Suprapubic skin (tissue), 4 donors: Measurements from ENCODE around the gene TBXAS1. TPM values are rescaled to one million over a fixed set of nuclear protein-coding genes. Genes with fewer than 3 reads are reported as not detected.

Experiments
- DNase-seq, 2 donors: peaks; one replicate each; pipeline ENCODE4 v3.0.0-alpha.2; 2019; ENCODE audit warnings: low spot score in 2 of 2
- H3K27ac ChIP-seq: fragments of 200-600 bp; sonication (generic); one replicate; pipeline ENCODE4 v1.5.1; 2019
- H3K27me3 ChIP-seq: fragments of 200-600 bp; sonication (generic); one replicate; pipeline ENCODE4 v1.5.1; 2019
- H3K36me3 ChIP-seq: fragments of 200-600 bp; sonication (generic); one replicate; pipeline ENCODE4 v1.5.1; 2019
- H3K4me1 ChIP-seq: fragments of 200-600 bp; sonication (generic); one replicate; pipeline ENCODE4 v1.5.1; 2019
- H3K4me3 ChIP-seq: fragments of 200-600 bp; sonication (generic); one replicate; pipeline ENCODE4 v1.5.1; 2019; ENCODE audit warnings: mild to moderate bottlenecking
- H3K9me3 ChIP-seq: fragments of 200-600 bp; sonication (generic); one replicate; pipeline ENCODE4 v1.5.1; 2019
- EP300 ChIP-seq: sonication (generic); formaldehyde crosslinking; IDR thresholded peaks from one replicate; pipeline ENCODE4 v1.6.1; 2017; ENCODE audit warnings: antibody characterized with exemption
- POLR2A ChIP-seq, 2 donors: fragments of 450-650 bp; IDR thresholded peaks; one replicate each; pipeline ENCODE4 v1.6.1; 2017; ENCODE audit warnings: antibody characterized with exemption in 2 of 2, mild to moderate bottlenecking in 2 of 2, moderate library complexity in 2 of 2
- POLR2AphosphoS5 ChIP-seq, 3 donors: sonication (generic); formaldehyde crosslinking; IDR thresholded peaks; one replicate each; pipeline ENCODE4 v1.6.1; 2017; ENCODE audit warnings: antibody characterized with exemption in 3 of 3
- WGBS: methylation state at CpG from one replicate; pipeline ENCODE4 v1.1.5; 2018; 5-methylcytosine and 5-hydroxymethylcytosine counted together
- total RNA-seq, 4 donors: library from RNA; depleted of rRNA; stranded (reverse); fragments of >200 nt; gene quantifications; one replicate each; pipeline ENCODE4 v1.1.0, GENCODE V29; 2016
- TF ChIP-seq, protein P1 (sequence below), 2 donors: fragments of 200-600 bp in 1 of 2; fragments of 450-650 bp in 1 of 2; sonication (generic) in 1 of 2; IDR thresholded peaks; one replicate each; pipeline ENCODE4 v1.5.1; 2016 to 2019; ENCODE audit warnings: antibody characterized with exemption in 2 of 2, mild to moderate bottlenecking in 1 of 2, moderate library complexity in 1 of 2

Gene TBXAS1
- total RNA-seq, 4 donors from 2014 or later, result 1.4 to 2.4 (median 2.1) TPM

- H3K36me3 ChIP-seq, result no peaks in the 10 kb centered on the region
- H3K4me1 ChIP-seq, result no peaks in the 10 kb centered on the region
- no peak overlapping the region for H3K4me3 ChIP-seq
- no peak overlapping the region for H3K27ac ChIP-seq
- DNase-seq, result no peak
- WGBS, result 56% methylated on average over 6 of the region's 6 CpGs
- no peaks in the 10 kb centered on the region for H3K27me3 ChIP-seq
- H3K9me3 ChIP-seq, result no peaks in the 10 kb centered on the region
- TF ChIP-seq, protein P1, sequence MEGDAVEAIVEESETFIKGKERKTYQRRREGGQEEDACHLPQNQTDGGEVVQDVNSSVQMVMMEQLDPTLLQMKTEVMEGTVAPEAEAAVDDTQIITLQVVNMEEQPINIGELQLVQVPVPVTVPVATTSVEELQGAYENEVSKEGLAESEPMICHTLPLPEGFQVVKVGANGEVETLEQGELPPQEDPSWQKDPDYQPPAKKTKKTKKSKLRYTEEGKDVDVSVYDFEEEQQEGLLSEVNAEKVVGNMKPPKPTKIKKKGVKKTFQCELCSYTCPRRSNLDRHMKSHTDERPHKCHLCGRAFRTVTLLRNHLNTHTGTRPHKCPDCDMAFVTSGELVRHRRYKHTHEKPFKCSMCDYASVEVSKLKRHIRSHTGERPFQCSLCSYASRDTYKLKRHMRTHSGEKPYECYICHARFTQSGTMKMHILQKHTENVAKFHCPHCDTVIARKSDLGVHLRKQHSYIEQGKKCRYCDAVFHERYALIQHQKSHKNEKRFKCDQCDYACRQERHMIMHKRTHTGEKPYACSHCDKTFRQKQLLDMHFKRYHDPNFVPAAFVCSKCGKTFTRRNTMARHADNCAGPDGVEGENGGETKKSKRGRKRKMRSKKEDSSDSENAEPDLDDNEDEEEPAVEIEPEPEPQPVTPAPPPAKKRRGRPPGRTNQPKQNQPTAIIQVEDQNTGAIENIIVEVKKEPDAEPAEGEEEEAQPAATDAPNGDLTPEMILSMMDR (IDR thresholded peaks at IDR 0.05), result no peak
- no peak for TF ChIP-seq POLR2A (IDR thresholded peaks at IDR 0.05)
- TF ChIP-seq POLR2AphosphoS5 (IDR thresholded peaks at IDR 0.05), result no peak
- no peak for TF ChIP-seq EP300
These were observed 108.7 kb downstream of the TBXAS1 start for GRCh38 chr7:139937715-139938114.

GRCh38 chr7:139940866-139941265 lies 111.8 kb downstream of the TBXAS1 start:
- 66% methylated on average over 2 of the region's 2 CpGs for WGBS
- H3K36me3 ChIP-seq, result no peaks in the 10 kb centered on the region
- no peaks in the 10 kb centered on the region for H3K4me1 ChIP-seq
- no peak overlapping the region for H3K27ac ChIP-seq
- no peaks in the 10 kb centered on the region for H3K9me3 ChIP-seq
- TF ChIP-seq POLR2A (IDR thresholded peaks at IDR 0.05), result no peak
- TF ChIP-seq EP300, result no peak
- TF ChIP-seq, protein P1 (IDR thresholded peaks at IDR 0.05), result no peak
- no peak for TF ChIP-seq POLR2AphosphoS5 (IDR thresholded peaks at IDR 0.05)
- no peak for DNase-seq
- no peak overlapping the region for H3K4me3 ChIP-seq
- no peaks in the 10 kb centered on the region for H3K27me3 ChIP-seq

GRCh38 chr7:139941421-139941820 lies 112.4 kb downstream of the TBXAS1 start:
- no peak overlapping the region for H3K4me3 ChIP-seq
- DNase-seq, result no peak
- no peak overlapping the region for H3K27ac ChIP-seq
- H3K9me3 ChIP-seq, result no peaks in the 10 kb centered on the region
- no peaks in the 10 kb centered on the region for H3K36me3 ChIP-seq
- no peaks in the 10 kb centered on the region for H3K4me1 ChIP-seq
- TF ChIP-seq, protein P1 (IDR thresholded peaks at IDR 0.05), result no peak
- no peak for TF ChIP-seq POLR2A (IDR thresholded peaks at IDR 0.05)
- TF ChIP-seq EP300, result no peak
- TF ChIP-seq POLR2AphosphoS5 (IDR thresholded peaks at IDR 0.05), result no peak
- no peaks in the 10 kb centered on the region for H3K27me3 ChIP-seq
- 87% methylated on average over 3 of the region's 3 CpGs for WGBS

DNA sequence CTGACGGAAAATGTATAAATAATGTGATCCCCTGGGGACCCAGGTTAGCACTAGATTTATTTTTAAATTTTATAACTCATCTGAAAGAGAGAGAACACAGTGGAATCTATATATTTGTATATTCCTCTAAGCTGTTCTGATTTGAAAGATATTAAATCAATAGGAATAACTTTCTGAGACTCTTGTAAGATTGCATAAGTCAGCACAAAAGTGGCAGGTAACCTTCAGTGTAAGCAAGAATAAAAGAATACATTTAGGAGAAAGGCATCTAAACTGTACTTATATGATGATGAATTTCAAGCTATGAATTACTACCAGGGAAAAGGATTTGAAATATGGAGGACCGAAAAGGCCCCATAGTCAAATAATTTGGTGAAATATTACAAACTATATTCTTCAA lies 112.8 kb downstream of the TBXAS1 start:
- no peaks in the 10 kb centered on the region for H3K4me1 ChIP-seq
- DNase-seq, result no peak
- H3K36me3 ChIP-seq, result no peaks in the 10 kb centered on the region
- no peaks in the 10 kb centered on the region for H3K9me3 ChIP-seq
- TF ChIP-seq EP300 (no peak), POLR2A (IDR thresholded peaks at IDR 0.05) (no peak), POLR2AphosphoS5 (IDR thresholded peaks at IDR 0.05) (no peak)
- TF ChIP-seq, protein P1 (IDR thresholded peaks at IDR 0.05), result no peak
- H3K27me3 ChIP-seq, result no peaks in the 10 kb centered on the region
- 84% methylated on average over 2 of the region's 2 CpGs for WGBS
- H3K27ac ChIP-seq, result no peak overlapping the region
- H3K4me3 ChIP-seq, result no peak overlapping the region

DNA sequence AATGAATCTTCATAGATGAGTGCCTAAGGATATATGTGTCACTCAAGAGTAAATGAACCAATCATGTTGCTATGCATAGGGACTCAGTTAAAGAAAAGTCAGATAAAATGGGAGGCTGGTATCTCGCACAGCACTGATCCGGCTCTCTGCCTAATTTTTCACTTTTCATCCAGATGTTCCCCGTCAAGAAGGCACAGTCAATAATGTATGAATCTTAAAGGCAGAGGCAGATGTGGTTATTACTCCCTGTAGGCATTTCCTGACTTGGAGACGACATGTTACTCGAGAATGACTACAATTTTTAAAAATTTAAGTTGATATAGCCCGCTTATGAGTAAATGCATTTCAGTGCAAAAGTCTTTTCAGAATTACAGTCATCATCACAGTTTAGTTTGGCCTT lies 113.6 kb downstream of the TBXAS1 start:
- Histone ChIP-seq H3K36me3 (no peaks in the 10 kb centered on the region), H3K9me3 (no peaks in the 10 kb centered on the region), H3K4me3 (no peak overlapping the region), H3K4me1 (no peaks in the 10 kb centered on the region), H3K27ac (no peak overlapping the region), H3K27me3 (no peaks in the 10 kb centered on the region)
- no peak for DNase-seq
- 73% methylated on average over 6 of the region's 6 CpGs for WGBS
- TF ChIP-seq POLR2A (IDR thresholded peaks at IDR 0.05) (no peak), EP300 (no peak), POLR2AphosphoS5 (IDR thresholded peaks at IDR 0.05) (no peak)
- TF ChIP-seq, protein P1 (IDR thresholded peaks at IDR 0.05), result no peak
